NCI-H1436 (cell line): ENCODE data around the gene TIGD3.

Source experiments
- DNase-seq: peaks from one replicate; lab custom pipeline; 2025; lab: John Stamatoyannopoulos, UW

The TIGD3 gene

DNA sequence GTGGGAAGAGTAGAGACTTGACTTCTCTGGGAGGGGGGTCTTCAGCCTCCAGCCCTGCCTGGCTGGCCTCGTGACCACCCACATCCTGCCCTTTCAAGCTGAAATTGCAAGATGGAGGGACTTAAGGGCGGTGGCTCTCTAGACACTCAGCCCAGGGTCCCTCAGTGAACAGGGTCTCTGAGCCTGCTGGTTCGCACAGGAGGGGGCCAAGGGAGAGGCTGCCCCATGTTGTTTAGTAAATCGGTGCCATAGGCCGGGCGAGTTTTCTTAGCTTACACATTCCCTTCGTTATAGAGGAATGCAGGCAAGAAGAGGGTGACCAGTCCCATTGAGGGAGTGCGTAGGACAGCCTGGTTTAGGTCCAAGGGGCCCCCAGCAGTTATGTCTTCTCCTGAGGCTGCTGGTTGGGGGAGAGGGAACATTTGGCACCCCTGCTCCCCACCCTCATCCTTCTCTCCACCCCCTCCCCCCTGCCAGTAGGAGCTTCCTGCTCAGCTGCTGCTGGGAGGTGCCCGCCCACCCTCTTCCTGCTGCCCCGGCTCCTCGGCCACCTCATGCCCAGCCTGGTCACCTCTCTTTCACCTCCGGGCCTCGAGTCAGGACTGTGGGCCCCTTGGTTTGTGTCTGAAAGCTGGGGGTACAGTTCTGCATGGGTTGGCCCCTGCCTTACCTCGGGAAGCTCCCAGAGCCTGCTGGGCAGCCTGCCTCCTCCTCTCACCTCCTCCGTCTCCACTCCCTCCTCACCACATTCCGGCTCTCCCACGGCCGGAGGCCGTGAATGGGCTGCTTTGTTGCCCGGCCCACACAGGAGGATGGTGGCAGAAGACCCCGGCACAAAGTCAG lies 35.8 kb downstream of the TIGD3 start:
- DNase-seq: no peak

DNA sequence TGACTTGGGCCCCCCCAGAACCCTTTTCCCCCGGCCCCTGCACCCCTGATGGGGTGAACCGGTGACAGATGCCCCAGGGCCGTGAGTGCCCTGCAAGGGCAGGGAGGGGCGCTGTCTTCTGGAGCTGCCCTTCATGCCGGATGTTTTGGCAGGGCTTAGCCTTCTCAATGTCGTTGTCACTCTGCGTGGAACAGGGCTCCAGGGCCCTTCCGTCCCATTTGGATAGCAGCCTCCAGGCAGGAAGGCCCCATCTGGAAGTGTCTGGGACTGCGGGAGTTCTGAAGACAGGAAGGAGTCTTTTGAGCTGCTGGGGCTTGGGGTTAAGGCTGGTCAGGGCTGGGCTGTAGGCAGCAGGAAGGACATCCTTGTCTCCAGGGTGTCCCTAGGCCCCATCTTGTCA lies 36.4 kb downstream of the TIGD3 start:
- DNase-seq: no peak

GRCh38 chr11:65392186-65392829 lies 37.8 kb downstream of the TIGD3 start:
- DNase-seq: no peak

- DNase-seq: no peak
Measured at GRCh38 chr11:65392899-65393298, 38.3 kb downstream of the TIGD3 start.

DNA sequence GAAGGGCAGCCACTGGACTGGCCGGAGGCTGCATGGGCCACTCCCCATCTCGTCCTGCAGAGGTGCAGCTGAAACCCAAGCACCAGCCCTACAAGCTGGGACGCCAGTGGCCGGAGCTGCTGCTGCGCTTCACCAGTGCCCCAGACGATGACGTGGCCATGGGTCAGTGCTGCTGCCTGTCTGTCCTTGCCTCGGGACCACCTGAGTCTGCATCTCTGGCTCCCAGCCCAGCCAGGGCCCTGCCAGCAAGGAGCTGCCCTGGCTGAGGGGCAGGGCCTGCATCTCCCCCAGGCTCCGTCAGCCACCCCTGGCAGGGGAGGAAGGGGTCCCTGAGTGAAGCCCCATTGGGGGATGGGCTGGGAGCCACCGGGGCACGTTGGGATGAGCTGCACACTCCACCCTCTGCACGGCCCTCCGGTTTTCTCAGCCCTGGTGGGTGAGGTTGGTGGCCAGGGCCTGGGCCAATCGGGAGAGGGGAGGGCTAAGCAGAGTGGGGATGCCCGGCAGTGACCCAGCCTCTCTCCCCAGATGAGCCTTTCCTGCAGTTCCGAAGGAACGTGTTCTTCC lies 39.0 kb downstream of the TIGD3 start:
- no peak for DNase-seq

- DNase-seq: no peak
Measured at GRCh38 chr11:65394125-65394536, 39.6 kb downstream of the TIGD3 start.

- DNase-seq: no peak
Measured at GRCh38 chr11:65395961-65396530, 41.5 kb downstream of the TIGD3 start.

DNA sequence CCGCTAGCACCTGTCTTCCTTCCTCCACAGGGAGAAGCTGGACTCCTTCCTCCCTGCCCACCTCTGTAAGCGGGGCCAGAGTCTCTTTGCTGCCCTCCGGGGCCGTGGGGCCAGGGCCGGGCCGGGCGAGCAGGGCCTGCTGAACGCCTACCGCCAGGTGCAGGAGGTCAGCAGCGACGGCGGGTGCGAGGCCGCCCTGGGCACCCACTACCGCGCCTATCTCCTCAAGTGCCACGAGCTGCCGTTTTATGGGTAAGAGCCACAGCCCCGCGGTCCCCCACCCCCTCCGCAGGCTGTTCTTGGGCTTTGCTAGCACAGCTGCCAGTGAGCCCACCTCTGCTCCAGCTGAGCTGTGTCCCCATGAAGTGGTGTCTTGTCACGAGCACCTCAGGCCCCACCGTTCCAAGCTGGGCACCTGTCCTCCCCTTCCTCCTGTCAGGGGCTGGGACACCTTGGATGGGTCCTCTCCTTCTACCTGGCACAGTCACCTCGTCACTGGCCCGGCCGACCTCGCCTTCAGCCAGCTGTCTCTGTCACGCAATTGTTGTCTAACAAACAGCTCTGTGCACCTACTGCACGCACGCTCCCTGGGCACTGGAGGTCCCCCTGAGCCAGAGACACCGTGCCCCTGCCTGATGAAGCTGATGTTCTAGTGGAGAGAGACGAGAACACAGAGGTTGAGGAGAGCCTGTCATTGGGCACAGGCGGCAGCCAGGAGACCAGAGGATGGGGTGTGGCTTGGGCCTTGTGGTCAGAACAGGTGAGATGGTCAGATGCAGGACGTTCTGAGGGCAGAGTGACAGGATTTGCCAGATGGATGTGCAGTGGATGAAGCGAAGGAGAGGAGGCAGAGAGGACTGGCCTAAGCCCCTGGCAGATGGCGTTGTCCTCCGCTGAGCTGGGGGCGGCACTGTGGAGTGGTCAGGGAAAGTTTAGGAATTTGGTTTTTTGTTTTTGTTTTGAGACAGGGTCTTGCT lies 42.5 kb downstream of the TIGD3 start:
- no peak for DNase-seq

- DNase-seq: no peak
Measured at GRCh38 chr11:65398362-65398910, 43.9 kb downstream of the TIGD3 start.

GRCh38 chr11:65399249-65399648 lies 44.7 kb downstream of the TIGD3 start:
- no peak for DNase-seq

DNA sequence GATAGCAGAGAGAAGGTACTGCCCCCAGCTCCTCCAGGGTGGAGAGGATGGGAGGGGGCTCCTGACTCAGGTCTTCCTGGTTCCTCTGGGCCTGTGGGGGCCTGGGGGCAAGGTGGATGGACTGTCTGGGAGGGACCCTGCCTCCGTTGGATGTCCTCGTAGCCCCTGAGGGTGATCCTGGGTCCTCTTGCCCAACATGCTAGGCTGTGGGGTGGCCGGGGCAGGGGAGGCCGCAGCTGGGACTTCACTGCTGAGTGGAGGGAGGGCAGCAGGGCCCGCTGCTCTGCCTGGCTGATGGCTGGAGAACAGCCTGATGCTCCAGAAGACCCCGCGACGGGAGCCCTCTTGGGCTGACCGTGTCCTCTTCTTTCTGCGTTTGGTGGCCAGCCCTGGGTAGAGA lies 45.3 kb downstream of the TIGD3 start:
- no peak for DNase-seq

DNA sequence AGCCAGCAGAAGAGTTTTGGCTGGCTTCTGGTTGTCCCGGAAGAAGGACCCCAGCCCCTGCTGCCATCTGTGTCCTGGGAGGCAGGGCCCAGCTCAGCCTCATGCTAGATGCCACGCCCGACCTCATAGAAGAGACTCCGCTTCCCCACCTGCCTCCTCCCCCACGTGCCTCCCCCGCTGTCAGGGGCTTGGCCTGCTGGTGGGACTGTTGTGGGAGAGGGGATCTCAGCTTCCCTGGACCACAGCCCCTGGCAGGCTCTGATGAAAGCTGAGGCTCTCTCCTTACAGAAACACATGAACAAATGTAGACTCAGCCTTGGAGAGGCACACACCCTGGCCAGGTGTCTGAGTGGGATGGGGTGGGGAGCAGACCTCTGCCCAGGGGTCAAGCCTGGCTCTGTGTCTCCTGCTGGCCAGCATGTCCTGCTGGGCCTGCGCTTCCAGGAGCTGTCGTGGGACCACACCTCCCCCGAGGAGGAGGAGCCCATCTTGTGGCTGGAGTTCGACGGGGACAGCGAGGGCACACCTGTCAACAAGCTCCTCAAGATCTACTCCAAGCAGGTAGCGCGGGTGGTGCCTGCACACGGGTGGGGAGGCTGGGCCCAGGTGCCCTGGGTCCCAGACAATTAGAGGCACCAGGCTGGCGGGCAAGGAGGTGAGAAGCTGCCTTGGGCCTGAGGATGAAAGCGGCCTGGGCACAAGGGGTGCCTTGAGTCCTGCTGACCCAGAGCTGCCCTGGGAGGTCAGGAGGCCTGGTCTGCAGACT lies 45.9 kb downstream of the TIGD3 start:
- DNase-seq: no peak

GRCh38 chr11:65401073-65401802 lies 46.7 kb downstream of the TIGD3 start:
- no peak for DNase-seq

- DNase-seq: no peak
Measured at GRCh38 chr11:65401803-65402248, 47.3 kb downstream of the TIGD3 start.

GRCh38 chr11:65402790-65403189 lies 48.2 kb downstream of the TIGD3 start:
- no peak for DNase-seq

- no peak for DNase-seq
Measured at GRCh38 chr11:65403607-65404121, 49.1 kb downstream of the TIGD3 start.

DNA sequence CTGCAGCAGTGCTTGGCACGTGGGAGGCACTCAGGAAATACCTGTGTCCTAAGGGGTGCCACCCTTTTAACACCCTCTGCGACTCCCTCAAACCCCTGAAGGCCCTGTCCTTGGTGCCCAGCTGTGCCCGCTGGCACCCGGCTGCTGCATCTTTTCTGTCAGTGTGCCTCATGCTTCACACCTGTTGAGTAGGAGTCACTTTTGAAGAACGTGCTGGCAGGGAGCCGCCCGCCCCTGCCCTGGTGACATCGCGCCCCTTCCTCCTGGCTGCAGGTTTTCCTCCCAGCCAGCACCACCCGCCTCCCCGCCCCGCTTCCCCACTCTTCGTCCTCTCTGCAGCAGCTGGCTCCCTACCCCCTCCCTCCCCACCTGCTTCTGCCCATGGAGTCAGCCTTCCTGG lies 49.7 kb downstream of the TIGD3 start:
- no peak for DNase-seq

DNA sequence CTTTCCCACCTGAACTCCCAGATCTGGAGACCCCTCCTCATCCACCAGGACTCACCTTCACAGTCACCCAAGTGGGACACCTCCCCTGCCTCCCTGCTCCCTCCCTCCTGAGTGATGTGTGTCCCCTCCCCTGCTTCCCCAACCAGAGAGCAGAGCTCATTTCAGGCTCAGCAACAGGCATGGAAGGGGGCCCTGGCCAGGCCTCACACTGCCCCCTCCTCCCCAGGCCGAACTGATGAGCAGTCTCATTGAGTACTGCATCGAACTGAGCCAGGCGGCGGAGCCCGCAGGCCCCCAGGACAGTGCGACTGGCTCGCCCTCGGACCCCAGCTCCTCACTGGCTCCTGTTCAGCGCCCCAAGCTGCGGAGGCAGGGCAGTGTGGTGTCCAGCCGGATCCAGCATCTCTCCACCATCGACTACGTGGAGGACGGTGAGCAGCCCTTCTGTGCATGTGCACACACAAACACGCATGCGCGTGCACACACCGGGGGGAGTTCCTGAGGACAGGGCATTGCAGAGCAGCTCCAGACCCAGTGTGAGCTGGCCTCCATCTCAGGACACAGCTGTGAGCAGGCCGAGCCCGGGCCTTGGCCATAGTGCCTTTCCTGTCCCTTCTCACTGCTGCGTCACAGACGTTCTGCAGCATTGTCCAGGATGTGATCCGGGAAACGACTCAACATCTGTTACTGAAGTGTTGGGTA lies 50.2 kb downstream of the TIGD3 start:
- DNase-seq: no peak
